ENCODE results near the gene RAD50.

GRCh38 chr5:132540149-132540548, 16.6 kb upstream of the RAD50 start:
- TF ChIP-seq, protein P1, sequence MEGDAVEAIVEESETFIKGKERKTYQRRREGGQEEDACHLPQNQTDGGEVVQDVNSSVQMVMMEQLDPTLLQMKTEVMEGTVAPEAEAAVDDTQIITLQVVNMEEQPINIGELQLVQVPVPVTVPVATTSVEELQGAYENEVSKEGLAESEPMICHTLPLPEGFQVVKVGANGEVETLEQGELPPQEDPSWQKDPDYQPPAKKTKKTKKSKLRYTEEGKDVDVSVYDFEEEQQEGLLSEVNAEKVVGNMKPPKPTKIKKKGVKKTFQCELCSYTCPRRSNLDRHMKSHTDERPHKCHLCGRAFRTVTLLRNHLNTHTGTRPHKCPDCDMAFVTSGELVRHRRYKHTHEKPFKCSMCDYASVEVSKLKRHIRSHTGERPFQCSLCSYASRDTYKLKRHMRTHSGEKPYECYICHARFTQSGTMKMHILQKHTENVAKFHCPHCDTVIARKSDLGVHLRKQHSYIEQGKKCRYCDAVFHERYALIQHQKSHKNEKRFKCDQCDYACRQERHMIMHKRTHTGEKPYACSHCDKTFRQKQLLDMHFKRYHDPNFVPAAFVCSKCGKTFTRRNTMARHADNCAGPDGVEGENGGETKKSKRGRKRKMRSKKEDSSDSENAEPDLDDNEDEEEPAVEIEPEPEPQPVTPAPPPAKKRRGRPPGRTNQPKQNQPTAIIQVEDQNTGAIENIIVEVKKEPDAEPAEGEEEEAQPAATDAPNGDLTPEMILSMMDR (IDR thresholded peaks at IDR 0.05; ENCODE audit: low read length), result no peak
- no peak for TF ChIP-seq EZH2 (optimal IDR thresholded peaks at IDR 0.05; ENCODE audit: low read depth, low read length)
